PC-3 (cell line): ENCODE measurements around the gene DECR2. TPM values are rescaled to one million over a fixed set of nuclear protein-coding genes. Genes with fewer than 3 reads are reported as not detected.

Experiments used
- ATAC-seq: fragments of 200-7000 bp; cut with Tn5 transposase; 2 replicates; pipeline ENCODE4 v1.9.1; 2020; ENCODE audit warnings: mild to moderate bottlenecking, moderate library complexity
- BruUV-seq: library from RNA; stranded (reverse); fragments of 400-500 nt; replicated peaks from 2 replicates; lab custom pipeline; 2021; lab: Mats Ljungman, UMichigan
- CTCF ChIA-PET: fragments of 300-600 bp; sonication (Branson Sonifier 250); formaldehyde crosslinking; loops from one replicate; lab custom pipeline; 2022; ENCODE audit warnings: antibody characterized with exemption; lab: Charles Lee
- POLR2A ChIA-PET: fragments of 300-600 bp; sonication (Branson Sonifier 250); formaldehyde crosslinking; loops from one replicate; lab custom pipeline; 2022; ENCODE audit warnings: antibody characterized with exemption; ENCODE audit not compliant: unreplicated experiment; lab: Charles Lee
- DNase-seq: peaks from one replicate; pipeline ENCODE4 v3.0.0-alpha.2; 2015
- H2AFZ ChIP-seq: fragments of 300-600 bp; sonication (generic); 2 replicates; pipeline ENCODE4 v1.6.0; 2016; ENCODE audit warnings: antibody characterized with exemption, low read length
- H3F3A ChIP-seq: fragments of 300-600 bp; sonication (generic); one replicate; pipeline ENCODE4 v1.6.0; 2017; ENCODE audit warnings: antibody characterized with exemption, low read length, control low read depth, mild to moderate bottlenecking; ENCODE audit not compliant: unreplicated experiment
- H3K27ac ChIP-seq: fragments of 300-600 bp; sonication (generic); 2 replicates; pipeline ENCODE4 v1.5.1; 2016; ENCODE audit warnings: mild to moderate bottlenecking, low read length
- H3K27me3 ChIP-seq: fragments of 300-600 bp; sonication (generic); 2 replicates; pipeline ENCODE4 v1.6.1; 2016; ENCODE audit warnings: low read length, mixed read lengths
- H3K36me3 ChIP-seq: fragments of 300-600 bp; sonication (generic); 2 replicates; pipeline ENCODE4 v1.6.1; 2016; ENCODE audit warnings: low read depth, mixed run types, low read length, mixed read lengths
- H3K4me1 ChIP-seq: fragments of 300-600 bp; sonication (generic); 2 replicates; pipeline ENCODE4 v1.5.1; 2016; ENCODE audit warnings: low read length; ENCODE audit not compliant: insufficient read depth
- H3K4me2 ChIP-seq: fragments of 300-600 bp; sonication (generic); 2 replicates; pipeline ENCODE4 v1.6.0; 2016; ENCODE audit warnings: low read length
- H3K4me3 ChIP-seq: fragments of 300-600 bp; sonication (generic); 2 replicates; pipeline ENCODE4 v1.5.1; 2016; ENCODE audit warnings: mild to moderate bottlenecking, low read length, mixed read lengths
- H3K79me2 ChIP-seq: fragments of 300-600 bp; sonication (generic); 2 replicates; pipeline ENCODE4 v1.6.1; 2017; ENCODE audit warnings: low read length, mixed read lengths
- H3K9ac ChIP-seq: fragments of 300-600 bp; sonication (generic); 2 replicates; pipeline ENCODE4 v1.6.0; 2016; ENCODE audit warnings: mild to moderate bottlenecking, low read length
- H3K9me2 ChIP-seq: fragments of 300-600 bp; sonication (generic); replicated peaks from 2 replicates; pipeline ENCODE4 v1.6.1; 2016; ENCODE audit warnings: mixed run types, low read length, mixed read lengths
- H3K9me3 ChIP-seq: fragments of 300-600 bp; sonication (generic); 2 replicates; pipeline ENCODE4 v1.6.1; 2016; ENCODE audit warnings: low read length, mixed read lengths
- H4K20me1 ChIP-seq: fragments of 300-600 bp; sonication (generic); 2 replicates; pipeline ENCODE4 v1.6.1; 2016; ENCODE audit warnings: low read length, mixed read lengths
- CTCF ChIP-seq: fragments of 300-600 bp; sonication (generic); conservative IDR thresholded peaks from 2 replicates; pipeline ENCODE4 v1.5.1; 2017; ENCODE audit warnings: antibody characterized with exemption, low read depth, mild to moderate bottlenecking, low read length
- EZH2 ChIP-seq: fragments of 300-600 bp; sonication (generic); IDR thresholded peaks from one replicate; pipeline ENCODE4 v1.6.1; 2017; ENCODE audit warnings: antibody characterized with exemption, mild to moderate bottlenecking, low read length; ENCODE audit not compliant: unreplicated experiment
- EZH2phosphoT487 ChIP-seq: fragments of 300-600 bp; sonication (generic); IDR thresholded peaks from 2 replicates; pipeline ENCODE4 v1.6.1; 2018; ENCODE audit warnings: mild to moderate bottlenecking, antibody characterized with exemption, low read length, borderline replicate concordance
- intact Hi-C: fragments of 100-400 bp; cut with micrococcal nuclease; formaldehyde crosslinking; loops from 2 replicates; pipeline ENCODE4 v1.9.0; 2023
- total RNA-seq: library from RNA; depleted of rRNA; stranded (reverse); fragments of >200 nt; gene quantifications from 2 replicates; pipeline ENCODE4 v1.2.3, GENCODE V29; 2014

Gene DECR2
- total RNA-seq, 1 experiment from 2014 or later: 19.8 TPM

- Histone ChIP-seq H3K79me2 (no peaks in the 10 kb centered on the region), H3K27me3 (no peaks in the 10 kb centered on the region), H3K9me3 (no peaks in the 10 kb centered on the region), H3K27ac (no peak overlapping the region), H3K4me1 (no peaks in the 10 kb centered on the region), H3K36me3 (no peaks in the 10 kb centered on the region), H2AFZ (no peak overlapping the region), H3F3A (no peaks in the 10 kb centered on the region), H3K9ac (no peak overlapping the region), H3K4me3 (no peak overlapping the region), H3K9me2 (no peaks in the 10 kb centered on the region), H3K4me2 (no peak overlapping the region), H4K20me1 (no peaks in the 10 kb centered on the region)
- DNase-seq (no peak), ATAC-seq (no peak)
- TF ChIP-seq CTCF (no peak), EZH2 (no peak), EZH2phosphoT487 (no peak)
- intact Hi-C loops: no loop called here
- ChIA-PET POLR2A (no interaction called here), CTCF (no interaction called here)
- BruUV-seq: no TSS peak
Observed at GRCh38 chr16:455453-455852, 53.8 kb downstream of the DECR2 start.

- ChIA-PET CTCF (no interaction called here), POLR2A (no interaction called here)
- H3K36me3 ChIP-seq: no peaks in the 10 kb centered on the region
- H3K27ac ChIP-seq: no peak overlapping the region
- no peak overlapping the region for H2AFZ ChIP-seq
- no peaks in the 10 kb centered on the region for H3F3A ChIP-seq
- no peaks in the 10 kb centered on the region for H3K4me1 ChIP-seq
- DNase-seq (no peak), ATAC-seq (0 out of 2 replicates have a peak, but pooled peaks have one; percentile 18)
- H3K9me2 ChIP-seq: no peaks in the 10 kb centered on the region
- H3K4me3 ChIP-seq: no peak overlapping the region
- BruUV-seq: no TSS peak
- intact Hi-C loops: no loop called here
- H3K27me3 ChIP-seq: no peaks in the 10 kb centered on the region
- no peaks in the 10 kb centered on the region for H4K20me1 ChIP-seq
- H3K79me2 ChIP-seq: no peaks in the 10 kb centered on the region
- H3K9me3 ChIP-seq: no peaks in the 10 kb centered on the region
- TF ChIP-seq CTCF (no peak), EZH2phosphoT487 (no peak), EZH2 (no peak)
- no peak overlapping the region for H3K4me2 ChIP-seq
- no peak overlapping the region for H3K9ac ChIP-seq
Observed at GRCh38 chr16:456891-457483, 55.3 kb downstream of the DECR2 start.

- Histone ChIP-seq H3K9me3 (no peaks in the 10 kb centered on the region), H2AFZ (no peak overlapping the region), H3K4me3 (no peak overlapping the region), H3K27ac (no peak overlapping the region), H3K79me2 (no peaks in the 10 kb centered on the region), H3K36me3 (no peaks in the 10 kb centered on the region), H3K4me2 (no peak overlapping the region), H3F3A (no peaks in the 10 kb centered on the region), H3K9me2 (no peaks in the 10 kb centered on the region), H3K9ac (no peak overlapping the region), H3K27me3 (no peaks in the 10 kb centered on the region), H3K4me1 (no peaks in the 10 kb centered on the region), H4K20me1 (no peaks in the 10 kb centered on the region)
- intact Hi-C loops: no loop called here
- no TSS peak for BruUV-seq
- ChIA-PET CTCF (no interaction called here), POLR2A (no interaction called here)
- DNase-seq (no peak), ATAC-seq (no peak; the same call in 1 of the 2 replicates)
- TF ChIP-seq EZH2phosphoT487: no peak
Observed at GRCh38 chr16:457732-458400, 56.2 kb downstream of the DECR2 start.
